Stimulated activated CD4-positive, alpha-beta T cell treated with anti-CD3 and anti-CD28 coated beads, Interleukin-2, amount 100 ng/mL, for 24 hours (primary cell): ENCODE results near the gene HIF3A.
"Not testable (repeated sequence)": the region's sequence is repeated elsewhere in the genome, so short reads cannot be mapped to it uniquely, and the experiment has no call there.

Experiments used
- DNase-seq, 2 donors: peaks; one replicate each; pipeline ENCODE4 v3.0.0-alpha.2; 2020

HIF3A gene

GRCh38 chr19:46365561-46365960 lies 68.7 kb downstream of the HIF3A start:
- no peak for DNase-seq

- no peak for DNase-seq
Measured at GRCh38 chr19:46366620-46367292, 69.9 kb downstream of the HIF3A start.

- no peak for DNase-seq
Measured at GRCh38 chr19:46367426-46367825, 70.6 kb downstream of the HIF3A start.

GRCh38 chr19:46368116-46368515 lies 71.3 kb downstream of the HIF3A start:
- no peak for DNase-seq

GRCh38 chr19:46369817-46370216 lies 73.0 kb downstream of the HIF3A start:
- DNase-seq, result no peak

GRCh38 chr19:46371371-46371901 lies 74.6 kb downstream of the HIF3A start:
- DNase-seq, result no peak

- no peak for DNase-seq
Measured at GRCh38 chr19:46372901-46373490, 76.2 kb downstream of the HIF3A start.

- DNase-seq, result no peak
Measured at GRCh38 chr19:46373491-46374359, 76.9 kb downstream of the HIF3A start.

- no peak for DNase-seq
Measured at GRCh38 chr19:46374536-46375475, 78.0 kb downstream of the HIF3A start.

GRCh38 chr19:46375476-46376067 lies 78.7 kb downstream of the HIF3A start:
- DNase-seq, result not testable (repeated sequence)

- DNase-seq, result no peak
Measured at GRCh38 chr19:46376241-46377153, 79.7 kb downstream of the HIF3A start.

- no peak for DNase-seq
Measured at GRCh38 chr19:46378268-46378667, 81.4 kb downstream of the HIF3A start.

GRCh38 chr19:46380690-46381089 lies 83.8 kb downstream of the HIF3A start:
- no peak for DNase-seq

GRCh38 chr19:46381346-46381745 lies 84.5 kb downstream of the HIF3A start:
- no peak for DNase-seq

GRCh38 chr19:46381756-46382345 lies 85.0 kb downstream of the HIF3A start:
- no peak for DNase-seq

GRCh38 chr19:46383171-46383815 lies 86.5 kb downstream of the HIF3A start:
- no peak for DNase-seq

- no peak for DNase-seq
Measured at GRCh38 chr19:46383846-46384245, 87.0 kb downstream of the HIF3A start.

GRCh38 chr19:46384396-46384795 lies 87.6 kb downstream of the HIF3A start:
- DNase-seq, result no peak

GRCh38 chr19:46385636-46386035 lies 88.8 kb downstream of the HIF3A start:
- no peak for DNase-seq

GRCh38 chr19:46386151-46386550 lies 89.3 kb downstream of the HIF3A start:
- DNase-seq, result no peak
